ENCODE results near the gene PLCB1.

- TF ChIP-seq CTCF (conservative IDR thresholded peaks at IDR 0.05 in 1 of 2, IDR thresholded peaks at IDR 0.05 in 1 of 2; ENCODE audit: extremely low read depth in 1 of 2, insufficient read depth in 1 of 2, low read depth in 1 of 2, low read length in 2 of 2) (no peak), EZH2 (IDR thresholded peaks at IDR 0.05; ENCODE audit: borderline replicate concordance, low read length) (no peak)
Observed at GRCh38 chr20:8720089-8720488, 588.0 kb downstream of the PLCB1 start.
